ENCODE data around the gene HEMGN.

The HEMGN gene

DNA sequence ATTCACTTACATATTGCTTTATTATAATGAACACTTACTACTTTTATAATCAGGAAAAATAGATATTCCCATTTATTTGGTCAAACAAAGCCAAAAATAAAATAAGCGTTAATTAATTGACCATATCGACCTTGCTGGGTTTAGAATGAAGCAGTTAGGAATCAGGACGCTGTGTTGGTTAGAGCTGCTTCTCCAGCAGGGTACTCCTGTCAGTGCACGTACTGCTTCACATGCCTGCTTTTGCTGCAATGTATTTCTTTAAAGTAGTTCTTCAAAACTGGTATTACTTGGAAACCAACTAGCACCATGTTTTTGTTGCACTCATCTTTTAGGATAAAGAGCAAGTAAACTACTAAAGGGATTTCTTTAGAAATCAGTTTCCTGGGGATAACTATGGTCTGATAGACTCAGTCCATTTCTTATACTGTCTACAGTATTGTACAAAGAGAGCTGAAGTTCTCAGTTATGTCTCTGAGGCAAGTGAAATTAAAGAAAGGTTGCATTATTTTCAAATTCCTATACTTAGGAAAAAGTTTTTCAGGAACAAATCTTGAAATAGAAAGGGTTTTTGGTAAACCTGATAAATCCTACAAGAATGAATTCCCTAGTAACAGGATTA is 8.9 kb downstream of the HEMGN start:
- no peak for DNase-seq (ENCODE audit: low read depth)
- no peak overlapping the region for H3K4me3 ChIP-seq (ENCODE audit: low read length)
- TF ChIP-seq, protein P1, sequence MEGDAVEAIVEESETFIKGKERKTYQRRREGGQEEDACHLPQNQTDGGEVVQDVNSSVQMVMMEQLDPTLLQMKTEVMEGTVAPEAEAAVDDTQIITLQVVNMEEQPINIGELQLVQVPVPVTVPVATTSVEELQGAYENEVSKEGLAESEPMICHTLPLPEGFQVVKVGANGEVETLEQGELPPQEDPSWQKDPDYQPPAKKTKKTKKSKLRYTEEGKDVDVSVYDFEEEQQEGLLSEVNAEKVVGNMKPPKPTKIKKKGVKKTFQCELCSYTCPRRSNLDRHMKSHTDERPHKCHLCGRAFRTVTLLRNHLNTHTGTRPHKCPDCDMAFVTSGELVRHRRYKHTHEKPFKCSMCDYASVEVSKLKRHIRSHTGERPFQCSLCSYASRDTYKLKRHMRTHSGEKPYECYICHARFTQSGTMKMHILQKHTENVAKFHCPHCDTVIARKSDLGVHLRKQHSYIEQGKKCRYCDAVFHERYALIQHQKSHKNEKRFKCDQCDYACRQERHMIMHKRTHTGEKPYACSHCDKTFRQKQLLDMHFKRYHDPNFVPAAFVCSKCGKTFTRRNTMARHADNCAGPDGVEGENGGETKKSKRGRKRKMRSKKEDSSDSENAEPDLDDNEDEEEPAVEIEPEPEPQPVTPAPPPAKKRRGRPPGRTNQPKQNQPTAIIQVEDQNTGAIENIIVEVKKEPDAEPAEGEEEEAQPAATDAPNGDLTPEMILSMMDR (conservative IDR thresholded peaks at IDR 0.05; ENCODE audit: low read length) = no peak

DNA sequence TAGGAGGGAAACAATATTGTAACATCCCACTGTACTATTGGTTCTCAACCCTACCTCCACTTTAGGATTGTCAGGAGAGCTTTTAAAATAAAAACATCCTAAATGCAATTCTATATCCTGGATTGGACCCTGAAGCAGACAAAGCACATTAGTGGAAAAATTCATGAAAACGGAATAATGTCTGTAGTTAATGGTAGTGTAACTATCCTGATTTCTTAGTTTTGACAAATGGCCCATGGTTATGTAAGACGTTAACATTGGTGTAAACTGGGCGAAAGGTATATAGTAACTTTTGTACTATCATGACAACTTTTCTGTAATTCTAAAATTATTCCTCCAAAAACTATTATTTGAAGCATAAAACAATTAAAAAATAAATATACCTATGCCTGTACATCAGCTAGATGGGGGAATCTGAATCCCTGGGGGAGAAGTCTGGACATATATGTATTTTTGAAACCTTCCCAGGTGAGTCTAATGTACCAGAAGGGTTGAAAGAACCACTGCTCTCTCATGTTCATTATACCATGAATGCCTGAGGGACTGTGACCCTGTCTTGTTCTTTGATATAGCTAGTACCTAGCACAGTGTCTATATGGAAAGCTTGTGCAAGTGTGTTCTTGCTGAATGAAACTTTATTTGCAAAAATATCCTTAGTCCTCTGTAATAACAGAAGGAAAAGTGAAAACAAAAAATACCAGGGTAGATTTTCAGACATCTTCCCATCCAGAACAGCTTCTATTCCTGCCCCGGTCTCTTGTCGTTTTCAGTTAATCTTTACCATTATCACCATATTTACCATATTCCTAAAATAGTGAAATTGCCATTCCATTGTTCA is 12.3 kb downstream of the HEMGN start:
- no peak for DNase-seq (ENCODE audit: low read depth)
- no peak overlapping the region for H3K4me3 ChIP-seq (ENCODE audit: low read length)
- TF ChIP-seq, protein P1 (conservative IDR thresholded peaks at IDR 0.05; ENCODE audit: low read length) = no peak

DNA sequence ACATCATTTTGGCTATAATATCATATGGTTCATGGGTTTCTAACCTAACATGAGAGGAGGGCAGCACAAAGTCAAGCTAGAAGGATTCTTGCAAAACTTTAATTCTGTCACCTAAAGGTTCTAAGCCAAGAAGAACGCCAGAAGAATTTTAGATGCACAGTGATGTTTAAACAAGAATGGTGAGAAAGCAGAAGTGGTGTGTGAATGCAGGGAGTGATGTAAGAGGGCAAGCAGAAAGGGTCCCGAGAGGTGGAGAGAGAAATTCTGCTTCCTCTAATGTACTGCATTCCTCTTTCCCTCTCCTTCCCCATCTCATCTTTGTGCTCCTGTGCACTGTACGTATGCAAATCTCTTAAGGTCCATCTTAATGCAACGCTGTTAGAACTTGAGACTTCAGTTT is 13.6 kb downstream of the HEMGN start:
- TF ChIP-seq, protein P1 (conservative IDR thresholded peaks at IDR 0.05; ENCODE audit: low read length) = no peak
- no peak for DNase-seq (ENCODE audit: low read depth)

DNA sequence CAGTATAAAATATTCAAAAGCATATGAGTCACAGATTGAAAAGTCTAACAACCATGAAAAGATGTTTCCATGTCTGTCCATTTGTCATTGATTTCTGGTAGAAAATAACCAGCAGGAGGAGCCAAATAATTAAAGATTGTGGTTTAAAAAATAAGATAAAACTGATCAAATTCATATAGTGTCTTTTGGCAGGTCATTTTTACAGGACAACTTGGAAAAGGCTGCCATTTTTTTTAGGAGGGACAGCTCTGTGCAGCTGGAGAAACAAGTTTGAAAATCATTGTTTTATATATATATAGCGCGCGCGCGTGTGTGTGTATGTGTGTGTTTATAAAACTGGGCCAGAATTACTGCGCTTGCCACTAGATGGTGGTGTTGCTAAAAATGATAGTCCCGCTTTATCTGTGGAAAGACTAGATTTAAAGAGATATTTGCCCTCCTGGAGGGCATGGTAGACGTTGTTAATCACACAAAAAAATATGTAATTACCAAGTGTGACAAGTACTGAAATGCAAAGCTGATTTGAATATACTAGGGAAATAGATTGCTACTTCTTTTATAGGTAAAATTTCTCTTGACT is 14.4 kb downstream of the HEMGN start:
- H3K4me3 ChIP-seq (ENCODE audit: low read length) = peak overlapping the region; percentile 44
- TF ChIP-seq, protein P1 (conservative IDR thresholded peaks at IDR 0.05; ENCODE audit: low read length) = peak; percentile 61
- DNase-seq (ENCODE audit: low read depth) = peak; percentile 77

More for the DNA sequence above, 13.6 kb downstream of the HEMGN start:
- no peak overlapping the region for H3K4me3 ChIP-seq (ENCODE audit: low read length)

DNA sequence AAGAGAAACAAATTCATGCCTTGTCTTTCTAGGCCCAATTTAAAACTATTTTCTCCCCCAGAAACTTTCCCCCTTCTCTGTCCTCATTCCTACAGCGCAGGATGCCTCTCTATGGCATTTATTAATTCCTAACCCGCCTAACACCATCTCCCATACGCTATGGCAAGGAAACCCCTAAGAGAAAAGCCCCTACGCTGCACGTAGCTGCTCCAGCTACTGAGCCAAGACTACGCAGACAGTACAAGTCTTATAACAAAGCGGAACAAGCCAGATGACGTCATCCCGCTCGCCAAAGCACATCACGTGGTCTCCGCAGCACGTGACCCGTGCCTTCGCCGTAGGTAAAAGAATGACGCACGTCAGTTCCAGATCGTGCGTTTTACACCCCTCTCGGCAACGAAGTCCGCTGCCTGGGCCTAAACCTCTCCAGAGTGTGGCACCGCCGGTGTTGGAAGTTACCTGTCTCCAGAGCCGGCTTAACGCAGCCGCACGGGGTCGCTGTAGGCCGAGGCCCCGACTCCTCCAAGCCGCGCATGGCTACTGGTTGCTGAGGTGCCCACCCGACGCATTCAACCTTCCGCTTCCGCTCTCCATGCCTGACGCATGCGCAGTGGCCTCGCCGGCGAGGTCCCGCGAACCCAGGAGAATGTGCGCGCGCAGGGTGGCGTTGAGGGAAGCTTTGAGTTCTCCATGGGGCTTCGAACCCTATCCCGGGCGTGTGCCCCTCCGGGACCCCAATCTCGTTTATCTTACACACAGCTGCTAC is 15.8 kb downstream of the HEMGN start, which contains the start of gene TRMO:
TRMO (minus strand) TSS at position 542 of the 766 bp plus-strand sequence; CDS start at position 535, 7 bp downstream.
- H3K4me3 ChIP-seq (ENCODE audit: low read length) = peak within 1 kb of the TSS; percentile 92
- DNase-seq (ENCODE audit: low read depth) = peak; percentile 98
- TF ChIP-seq, protein P1 (conservative IDR thresholded peaks at IDR 0.05; ENCODE audit: low read length) = peak; percentile 61

DNA sequence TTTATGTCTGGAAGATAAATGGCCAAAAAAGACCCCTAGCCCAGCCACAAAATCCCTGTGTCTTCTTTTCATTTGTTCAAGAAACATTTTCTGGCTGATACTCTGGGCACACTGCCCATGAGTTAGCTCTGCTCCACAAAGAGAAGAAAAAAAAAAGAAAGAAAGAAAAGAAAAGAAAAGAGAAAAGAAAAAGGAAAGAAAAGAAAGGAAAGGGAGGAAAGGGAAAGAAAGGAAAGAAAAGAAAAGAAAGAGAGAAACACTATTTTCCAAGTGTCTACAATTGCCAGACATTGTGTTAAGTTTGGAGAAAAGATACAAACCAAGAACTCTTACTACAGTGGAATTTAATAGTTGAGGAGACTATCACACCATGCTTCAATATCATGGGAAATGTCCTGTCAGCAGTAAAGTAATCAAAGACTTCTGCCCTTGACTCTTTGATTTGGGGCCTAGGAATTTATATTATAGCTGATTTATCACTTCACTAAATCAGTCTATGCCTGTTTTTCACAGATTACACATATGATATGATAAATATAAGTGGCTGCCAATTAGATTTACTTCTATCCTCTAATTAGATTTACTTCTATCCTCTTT is 18.7 kb downstream of the HEMGN start:
- H3K4me3 ChIP-seq (ENCODE audit: low read length) = no peak overlapping the region
- TF ChIP-seq, protein P1 (conservative IDR thresholded peaks at IDR 0.05; ENCODE audit: low read length) = no peak
- DNase-seq (ENCODE audit: low read depth) = no peak

All from AG10803 (cell line).